HG02642 (cell line): ENCODE measurements around the gene GRB2.
"Not testable (repeated sequence)": the region's sequence is repeated elsewhere in the genome, so short reads cannot be mapped to it uniquely, and the experiment has no call there.

Source experiments
- ATAC-seq: cut with Tn5 transposase; IDR thresholded peaks from one replicate; pipeline ENCODE4 v1.9.1; 2021; ENCODE audit warnings: mild to moderate bottlenecking; ENCODE audit not compliant: unreplicated experiment, poor library complexity

Gene GRB2

DNA sequence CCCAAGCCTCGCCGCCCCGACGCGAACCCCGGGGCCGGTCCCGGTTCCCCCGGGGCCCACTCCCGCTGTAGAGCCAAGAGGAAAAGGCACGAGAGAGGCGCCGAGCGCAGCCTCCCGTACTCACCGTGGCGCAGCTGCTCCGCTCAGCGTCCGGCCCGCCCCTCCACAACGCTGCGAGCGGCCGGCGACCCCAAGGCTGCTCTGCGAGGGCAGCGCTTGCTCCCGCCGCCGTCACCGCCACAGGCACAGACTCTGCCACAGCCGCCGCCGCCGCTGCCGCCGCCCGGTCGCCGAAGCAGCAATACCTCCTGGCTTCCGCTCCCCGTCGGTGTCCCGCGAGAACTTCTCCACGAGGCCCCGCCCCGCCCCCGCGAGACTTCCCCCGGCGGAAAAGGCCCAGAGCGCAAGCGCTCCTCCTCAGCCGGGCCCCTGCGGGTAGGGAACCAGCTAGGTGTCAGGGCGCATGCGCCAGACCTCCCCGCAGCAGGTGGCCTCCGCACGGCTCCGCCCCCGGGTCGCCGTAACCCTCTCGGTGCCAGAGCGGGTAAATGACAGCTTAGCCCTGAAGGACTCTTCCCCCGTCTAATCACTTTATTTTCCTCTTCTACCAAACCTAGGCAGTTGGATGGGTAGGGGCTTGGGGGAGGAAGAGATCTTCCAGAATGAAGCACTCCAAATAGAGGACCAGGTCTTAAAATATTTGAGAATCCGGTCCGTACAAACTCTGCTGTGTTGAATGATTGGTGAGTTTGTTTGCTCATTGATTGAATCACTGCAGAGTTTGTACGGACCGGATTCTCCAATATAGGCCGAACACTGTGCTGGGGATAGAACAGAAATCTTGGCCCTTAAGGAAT lies at the start of gene GRB2:
Gene GRB2 (minus strand): TSS at position 314 of the 857 bp plus-strand sequence. CDS start 12,050 bp downstream, outside the sequence.
- peak; percentile 90 for ATAC-seq

- not testable (repeated sequence) for ATAC-seq
Measured at GRCh38 chr17:75454672-75455071, 49.2 kb upstream of the GRB2 start.

- ATAC-seq = no peak
Measured at GRCh38 chr17:75454193-75454592, 48.7 kb upstream of the GRB2 start.

- ATAC-seq = no peak
Measured at GRCh38 chr17:75450270-75450669, 44.8 kb upstream of the GRB2 start.

DNA sequence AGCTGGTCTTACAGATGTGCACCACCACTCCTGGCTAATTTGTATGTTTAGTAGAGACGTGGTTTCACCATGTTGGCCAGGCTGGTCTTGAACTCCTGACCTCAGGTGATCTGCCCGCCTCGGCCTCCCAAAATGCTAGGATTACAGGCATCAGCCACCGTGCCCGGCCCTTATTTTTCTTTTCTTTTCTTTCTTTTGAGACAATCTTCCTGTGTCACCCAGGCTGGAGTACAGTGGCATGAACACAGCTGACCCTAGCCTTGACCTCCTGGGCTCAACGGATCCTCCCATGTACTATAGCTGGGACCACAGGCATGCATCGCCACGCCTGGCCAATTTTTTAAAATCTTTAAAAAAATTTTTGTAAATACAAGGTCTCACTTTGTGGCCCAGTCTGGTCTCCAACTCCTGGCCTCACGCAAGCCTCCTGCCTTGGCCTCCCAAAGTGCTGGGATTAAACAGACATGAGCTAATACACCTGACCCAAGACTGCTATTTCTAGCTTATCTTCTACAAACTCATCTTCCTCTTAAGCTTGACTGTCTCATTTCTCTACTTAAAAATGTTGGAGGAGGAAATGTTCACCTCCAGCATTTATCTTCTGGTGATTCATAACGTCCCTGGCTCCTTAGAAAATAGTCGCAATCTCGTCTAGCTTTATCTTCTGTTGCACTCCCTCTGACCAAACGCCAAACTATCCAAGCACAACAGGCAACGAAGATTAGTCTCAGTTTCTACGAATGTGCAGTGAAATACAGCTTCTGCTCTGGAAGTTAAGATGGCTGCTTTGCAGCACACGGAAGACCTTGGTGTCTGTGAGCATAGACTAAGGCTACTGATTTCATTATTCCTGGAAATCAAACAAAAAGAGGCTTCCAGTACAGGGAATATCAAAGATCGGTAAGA lies 42.7 kb upstream of the GRB2 start:
- no peak for ATAC-seq

- not testable (repeated sequence) for ATAC-seq
Measured at GRCh38 chr17:75445896-75446295, 40.4 kb upstream of the GRB2 start.

- no peak for ATAC-seq
Measured at GRCh38 chr17:75445296-75445695, 39.8 kb upstream of the GRB2 start.

- no peak for ATAC-seq
Measured at GRCh38 chr17:75442168-75443103, 37.0 kb upstream of the GRB2 start.

DNA sequence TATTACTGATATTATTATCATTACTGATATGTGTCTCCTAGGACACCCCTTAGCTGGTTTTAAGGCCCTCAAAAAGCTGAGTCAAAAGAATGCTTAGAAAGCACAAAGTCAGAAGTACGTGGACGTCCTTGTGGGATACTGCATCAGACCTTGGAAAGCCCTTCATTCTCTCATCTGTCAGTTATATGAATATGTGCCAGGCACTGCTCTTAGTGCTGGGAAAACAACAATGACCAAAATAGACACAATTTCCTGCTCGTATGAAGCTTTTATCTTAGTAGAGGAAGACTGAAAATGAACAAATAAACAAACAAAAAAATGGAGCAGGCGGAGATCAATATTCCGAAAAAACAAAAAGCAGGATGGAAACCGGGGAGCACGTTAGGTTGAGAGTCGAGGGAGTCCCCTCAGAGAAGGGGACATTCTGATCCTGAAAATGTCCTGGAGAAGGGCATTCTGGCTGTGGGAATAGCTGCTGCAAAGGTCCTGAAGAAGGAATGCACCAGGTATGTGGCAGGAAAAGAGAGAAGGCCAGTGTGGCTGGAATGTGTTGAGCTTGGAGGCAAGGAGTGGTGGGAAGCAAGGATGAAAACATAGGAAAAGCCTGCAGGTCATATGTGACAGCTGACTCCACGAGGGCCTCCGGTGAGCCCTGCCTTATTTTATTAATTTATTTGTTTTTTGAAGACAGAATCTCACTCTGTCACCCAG lies 35.4 kb upstream of the GRB2 start:
- ATAC-seq = no peak

GRCh38 chr17:75439287-75439686 lies 33.8 kb upstream of the GRB2 start:
- no peak for ATAC-seq

GRCh38 chr17:75437404-75437803 lies 31.9 kb upstream of the GRB2 start:
- not testable (repeated sequence) for ATAC-seq

DNA sequence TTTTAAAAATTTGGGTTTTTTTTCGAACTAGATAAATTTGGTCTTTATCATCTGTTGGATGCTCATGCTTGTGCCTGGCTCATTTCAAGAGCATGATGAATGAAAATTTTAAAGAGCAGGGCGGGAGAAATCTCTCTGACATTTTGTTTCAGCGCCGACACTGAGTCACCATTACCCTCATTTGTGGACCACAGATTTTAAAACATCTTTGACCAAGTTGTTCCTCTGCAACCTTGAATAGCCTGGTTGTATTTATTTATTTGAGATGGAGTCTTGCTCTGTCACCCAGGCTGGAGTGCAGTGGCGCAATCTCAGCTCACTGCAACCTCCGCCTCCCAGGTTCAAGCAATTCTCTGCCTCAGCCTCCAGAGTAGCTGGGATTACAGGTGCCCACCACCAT lies 29.0 kb upstream of the GRB2 start:
- ATAC-seq = not testable (repeated sequence)

- no peak for ATAC-seq
Measured at GRCh38 chr17:75433218-75433783, 27.8 kb upstream of the GRB2 start.

DNA sequence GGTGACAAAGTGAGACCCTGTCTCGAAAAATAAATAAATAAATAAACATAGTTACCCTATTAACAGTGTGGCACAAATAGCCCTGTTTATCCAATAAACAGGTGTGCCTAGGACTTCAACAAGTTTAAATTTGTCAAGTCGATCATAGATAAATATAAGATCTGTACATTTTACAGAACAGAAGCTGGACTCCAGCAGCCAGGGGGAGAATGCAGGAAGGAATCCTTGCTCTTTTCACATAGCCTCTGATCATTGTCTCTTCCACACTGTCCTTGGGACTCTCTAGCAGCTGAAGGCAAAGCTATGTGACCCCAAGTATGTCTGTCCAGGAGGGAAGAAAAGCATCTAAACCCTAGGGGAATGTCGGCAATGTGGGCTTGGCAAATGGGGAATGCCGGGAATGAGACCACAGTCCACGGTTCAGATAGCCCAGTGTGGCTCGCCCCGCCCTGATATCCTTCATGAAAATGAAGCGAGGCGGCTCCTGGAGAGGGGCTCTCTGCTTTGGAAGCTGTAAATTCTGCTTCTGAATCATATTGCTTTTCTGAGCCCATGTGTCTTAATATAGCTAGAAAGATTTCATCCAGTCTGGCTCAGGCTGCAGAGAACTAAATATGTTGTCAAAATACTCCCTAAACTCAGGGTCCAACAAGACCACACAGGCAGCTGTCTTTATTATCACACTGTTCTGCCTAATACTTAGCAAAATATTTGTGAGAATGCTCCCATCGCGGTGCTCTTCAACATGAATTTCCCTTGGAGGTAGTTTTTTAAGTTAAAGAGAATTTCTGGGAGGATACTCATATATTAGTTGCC lies 24.9 kb upstream of the GRB2 start:
- ATAC-seq = no peak

- no peak for ATAC-seq
Measured at GRCh38 chr17:75428543-75429469, 23.3 kb upstream of the GRB2 start.

- ATAC-seq = no peak
Measured at GRCh38 chr17:75418531-75418930, 13.1 kb upstream of the GRB2 start.

DNA sequence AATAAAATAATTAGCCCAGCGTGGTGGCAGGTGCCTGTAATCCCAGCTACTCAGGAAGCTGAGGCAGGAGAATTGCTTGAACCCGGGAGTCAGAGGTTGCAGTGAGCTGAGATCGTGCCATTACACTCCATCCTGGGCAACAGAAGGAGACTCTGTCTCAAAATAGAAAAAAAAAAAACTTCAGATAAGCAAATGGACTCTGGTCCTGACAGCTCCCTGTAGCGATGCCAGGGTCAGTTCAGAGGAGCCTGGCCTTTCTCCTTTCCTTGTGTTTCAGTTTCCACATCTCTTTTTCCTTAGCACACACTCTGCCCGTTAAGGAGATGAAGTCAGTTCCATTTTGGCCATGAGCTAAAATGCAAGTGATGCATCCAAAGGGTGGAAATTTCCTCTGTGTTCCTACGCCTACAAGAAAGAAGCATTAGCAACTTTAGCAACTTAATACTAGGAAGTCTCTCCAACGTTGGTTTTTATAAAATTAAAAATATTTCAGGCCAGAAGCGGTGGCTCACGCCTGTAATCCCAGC lies 11.6 kb upstream of the GRB2 start:
- no peak for ATAC-seq
